ENCODE data around the gene OTP. TPM values are rescaled to one million over a fixed set of nuclear protein-coding genes. Genes with fewer than 3 reads are reported as not detected.

OTP gene
- total RNA-seq, result not detected

DNA sequence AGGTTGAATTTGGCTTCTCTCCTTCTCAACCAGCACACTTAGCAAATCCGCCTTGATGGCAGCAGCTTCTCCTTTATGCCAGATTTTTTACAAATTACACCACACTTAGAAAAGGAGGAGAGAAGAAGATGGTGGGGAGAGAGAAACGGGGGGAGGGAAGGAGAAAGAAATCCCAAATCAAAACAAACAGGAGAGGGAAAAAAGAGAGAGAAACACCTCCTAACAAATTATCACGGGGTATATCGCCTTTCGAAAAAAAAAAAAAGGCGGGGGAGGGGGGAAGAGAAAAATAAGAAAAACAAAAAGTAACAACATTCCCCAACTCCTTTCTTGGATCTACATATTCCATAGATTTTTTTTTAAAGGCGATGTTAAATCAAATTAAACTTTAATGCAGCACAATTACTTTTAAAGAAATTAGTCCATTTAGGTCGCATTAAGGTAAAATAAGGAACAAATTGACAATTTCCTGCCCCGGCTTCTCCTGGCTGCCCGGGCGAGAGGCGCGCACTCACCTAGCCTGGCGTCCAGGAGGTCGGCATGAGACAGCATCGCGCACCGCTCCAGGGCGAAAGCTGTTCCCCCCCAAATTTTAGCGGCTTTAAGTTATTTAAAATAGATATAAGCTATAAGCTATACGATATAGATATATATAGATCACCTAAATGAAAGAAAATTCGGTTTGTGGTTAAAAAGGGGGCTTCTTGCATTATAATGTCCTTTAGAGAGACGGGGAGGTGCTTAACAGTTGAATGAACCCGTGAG, at the start of gene OTP:
TSS of gene OTP (minus strand) at position 716 of the 765 bp plus-strand sequence. CDS start at position 552, 164 bp downstream.
- ChIA-PET CTCF (interaction anchor here (2.0 kb wide), 1 partner anchor 8 kb away, joined by 5 read pairs; no protein-coding TSS in a partner anchor), POLR2A (no interaction called here)
- H3K27me3 Mint-ChIP-seq, result peaks cover 73% of the 10 kb centered on the region
- peak within 1 kb of the TSS; percentile 59 for H3K4me3 Mint-ChIP-seq
- H3K4me1 Mint-ChIP-seq, result peaks cover 15% of the 10 kb centered on the region
- no peak for DNase-seq
- H3K9me3 Mint-ChIP-seq, result peaks cover 7% of the 10 kb centered on the region
- peak within 1 kb of the TSS; percentile 80 for H3K27ac Mint-ChIP-seq
- H3K36me3 Mint-ChIP-seq (ENCODE audit: low read depth), result peaks cover 11% of the 10 kb centered on the region

DNA sequence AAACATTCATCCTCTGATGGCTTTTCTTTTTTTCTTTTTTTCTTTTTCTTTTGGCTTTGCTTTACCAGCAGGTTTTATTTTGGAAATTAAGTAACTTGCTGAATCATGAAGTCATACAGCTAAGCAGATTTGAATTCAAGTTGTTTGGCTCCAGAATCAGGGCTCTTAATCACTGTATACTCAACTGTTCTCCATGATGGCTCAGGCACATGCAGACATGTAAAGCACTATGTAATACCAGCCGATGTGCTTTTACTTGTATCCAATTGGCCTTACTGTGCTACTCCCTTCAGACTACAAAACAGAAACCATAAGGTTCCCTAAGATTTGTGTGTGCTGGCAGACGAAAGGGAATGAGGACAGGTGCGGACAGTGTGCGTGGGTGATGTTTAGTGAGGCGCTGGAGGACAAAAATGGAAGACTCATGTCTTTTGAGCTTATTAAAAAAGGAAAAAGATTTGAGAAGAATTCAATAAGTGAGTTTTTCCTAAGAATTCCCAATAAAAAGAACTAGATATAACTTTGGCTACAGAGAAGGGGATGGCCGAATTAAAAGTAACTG, 44.7 kb upstream of the OTP start:
- Mint-ChIP-seq H3K36me3 (ENCODE audit: low read depth) (peaks cover 6% of the 10 kb centered on the region), H3K9me3 (no peaks in the 10 kb centered on the region), H3K4me1 (no peaks in the 10 kb centered on the region), H3K27ac (no peak overlapping the region), H3K27me3 (peaks cover 4% of the 10 kb centered on the region), H3K4me3 (no peak overlapping the region)
- ChIA-PET POLR2A (no interaction called here), CTCF (no interaction called here)
- no peak for DNase-seq

DNA sequence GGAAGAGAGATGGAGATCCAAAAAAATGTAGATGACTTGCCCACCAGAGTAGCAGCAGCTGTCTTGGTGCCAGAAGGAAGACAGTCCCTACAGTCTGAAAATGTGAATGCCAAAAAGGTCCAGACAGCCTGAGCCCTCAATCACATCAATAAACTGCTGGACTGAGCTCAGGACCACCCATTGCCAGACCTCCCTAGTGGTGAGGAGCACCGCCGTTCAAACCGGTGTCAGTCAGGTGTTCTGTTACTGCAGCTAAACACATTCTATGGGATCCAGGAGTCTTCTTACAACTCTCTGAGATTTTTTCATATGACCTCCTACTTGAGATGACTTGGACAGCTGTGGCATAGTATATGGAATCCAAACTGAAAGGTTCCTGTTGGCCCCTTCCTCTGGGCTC, 32.0 kb upstream of the OTP start:
- H3K4me3 Mint-ChIP-seq, result no peak overlapping the region
- H3K4me1 Mint-ChIP-seq, result no peaks in the 10 kb centered on the region
- ChIA-PET POLR2A (no interaction called here), CTCF (no interaction called here)
- no peaks in the 10 kb centered on the region for H3K9me3 Mint-ChIP-seq
- peaks cover 12% of the 10 kb centered on the region for H3K27me3 Mint-ChIP-seq
- no peak overlapping the region for H3K27ac Mint-ChIP-seq
- no peaks in the 10 kb centered on the region for H3K36me3 Mint-ChIP-seq (ENCODE audit: low read depth)
- DNase-seq, result no peak

DNA sequence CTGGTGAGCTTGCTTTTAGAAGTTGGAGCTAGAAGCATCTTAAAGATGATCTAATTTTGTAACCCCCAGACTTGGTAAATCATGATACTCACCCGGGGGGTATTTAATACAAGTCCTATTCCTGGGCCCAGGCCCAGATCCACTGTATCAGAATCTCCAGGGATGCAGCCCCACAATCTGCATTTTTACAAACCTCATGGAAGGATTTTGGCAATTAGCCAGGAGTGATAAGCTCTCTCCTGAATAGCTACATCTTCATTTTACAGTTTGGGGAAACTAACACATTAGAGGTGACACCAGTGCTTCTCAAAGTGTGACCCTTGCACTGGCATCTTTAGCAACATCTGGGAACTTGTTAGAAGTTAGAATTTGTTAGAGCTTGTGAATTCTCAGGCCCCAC, 31.2 kb upstream of the OTP start:
- Mint-ChIP-seq H3K4me1 (no peaks in the 10 kb centered on the region), H3K9me3 (no peaks in the 10 kb centered on the region), H3K27ac (no peak overlapping the region), H3K36me3 (ENCODE audit: low read depth) (no peaks in the 10 kb centered on the region), H3K4me3 (no peak overlapping the region), H3K27me3 (peaks cover 12% of the 10 kb centered on the region)
- no peak for DNase-seq
- ChIA-PET POLR2A (no interaction called here), CTCF (no interaction called here)

DNA sequence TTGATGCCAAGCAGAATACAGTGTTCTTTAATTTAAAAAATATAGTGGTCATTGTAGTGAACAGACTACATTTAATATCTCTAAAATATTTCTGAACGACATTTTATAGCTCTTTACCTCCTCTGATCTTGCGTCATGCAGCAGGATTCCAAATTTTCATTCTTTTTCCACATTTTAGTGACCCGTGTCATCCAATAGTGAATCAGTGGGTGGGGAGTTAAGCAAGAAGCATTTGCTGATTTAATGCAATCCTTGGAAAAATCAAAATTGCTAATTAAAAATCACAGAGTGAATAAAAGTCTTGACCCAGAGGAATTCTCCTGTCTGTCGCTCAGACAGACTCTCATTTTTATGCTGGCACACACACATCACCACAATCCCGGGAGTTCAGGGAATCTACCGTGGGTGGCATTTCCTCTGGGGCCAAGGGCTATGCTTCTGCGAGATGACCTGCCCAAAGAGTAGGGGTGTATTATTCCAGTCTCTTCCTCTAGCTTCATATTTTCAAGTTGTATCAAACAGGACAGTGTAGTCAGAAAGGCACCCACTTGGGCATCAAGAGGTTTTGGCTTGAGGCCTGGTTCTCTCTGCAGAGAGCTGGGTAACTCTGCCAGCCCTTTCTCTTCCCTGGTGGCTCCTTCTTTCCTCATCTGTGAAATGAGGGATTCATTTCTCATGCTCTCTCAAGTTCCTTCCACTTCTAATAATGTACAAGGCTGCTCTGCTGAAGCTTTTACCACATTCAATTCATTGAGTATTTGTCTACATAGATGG, 24.8 kb upstream of the OTP start:
- H3K4me1 Mint-ChIP-seq, result no peaks in the 10 kb centered on the region
- H3K9me3 Mint-ChIP-seq, result no peaks in the 10 kb centered on the region
- H3K27me3 Mint-ChIP-seq, result peaks cover 6% of the 10 kb centered on the region
- no peaks in the 10 kb centered on the region for H3K36me3 Mint-ChIP-seq (ENCODE audit: low read depth)
- no peak for DNase-seq
- no peak overlapping the region for H3K4me3 Mint-ChIP-seq
- no peak overlapping the region for H3K27ac Mint-ChIP-seq
- ChIA-PET POLR2A (no interaction called here), CTCF (interaction anchor here (0.7 to 0.8 kb wide), 2 partner anchors 13 to 24 kb away, joined by 3 to 4 read pairs; no protein-coding TSS in a partner anchor)

DNA sequence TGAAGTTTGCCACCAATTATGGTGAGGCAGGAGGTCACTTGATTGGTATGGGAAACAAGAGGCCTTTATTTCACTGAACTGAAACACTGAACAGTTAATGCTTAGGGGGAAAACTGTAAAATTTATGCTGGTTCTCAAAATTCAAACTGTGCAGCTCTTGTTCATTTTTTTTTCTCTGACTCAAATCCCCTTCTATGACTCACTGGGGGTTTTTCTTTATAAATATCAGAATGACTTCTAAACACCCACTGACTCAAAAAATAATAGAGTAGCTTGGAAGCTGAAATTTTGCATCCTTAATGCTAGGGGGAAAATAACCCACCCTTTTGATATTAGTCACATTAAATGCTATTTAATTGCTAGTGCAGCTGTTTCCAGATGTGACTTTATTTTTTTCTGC, 24.1 kb upstream of the OTP start:
- Mint-ChIP-seq H3K4me3 (no peak overlapping the region), H3K36me3 (ENCODE audit: low read depth) (no peaks in the 10 kb centered on the region), H3K4me1 (no peaks in the 10 kb centered on the region), H3K27me3 (peaks cover 9% of the 10 kb centered on the region), H3K27ac (no peak overlapping the region), H3K9me3 (no peaks in the 10 kb centered on the region)
- POLR2A ChIA-PET, result no interaction called here
- DNase-seq, result no peak
- CTCF ChIA-PET, result interaction anchor here (0.8 to 1.1 kb wide), 2 partner anchors 12 kb away, joined by 3 to 4 read pairs; no protein-coding TSS in a partner anchor

DNA sequence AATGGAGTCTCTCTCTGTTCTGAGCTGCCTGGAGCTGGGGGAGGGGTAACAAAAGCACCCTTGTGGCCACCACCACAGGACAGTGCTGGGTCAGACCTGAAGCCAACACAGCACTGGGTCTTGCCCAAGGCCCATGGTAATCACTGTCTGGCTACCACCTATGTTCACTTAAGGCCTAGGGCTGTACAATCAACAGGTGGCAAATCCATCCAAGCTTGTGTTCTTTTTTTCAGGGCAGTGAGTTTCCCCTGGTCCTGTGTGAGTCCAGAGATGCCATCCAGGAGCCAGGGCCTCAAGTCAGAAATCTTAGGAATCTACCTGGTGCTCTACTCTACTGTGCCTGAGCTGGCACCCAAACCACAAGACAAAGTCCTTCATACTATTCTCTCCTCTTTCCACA, 20.1 kb upstream of the OTP start:
- Mint-ChIP-seq H3K27me3 (peaks cover 41% of the 10 kb centered on the region), H3K27ac (no peak overlapping the region), H3K4me1 (no peaks in the 10 kb centered on the region), H3K4me3 (no peak overlapping the region), H3K36me3 (ENCODE audit: low read depth) (no peaks in the 10 kb centered on the region), H3K9me3 (no peaks in the 10 kb centered on the region)
- no peak for DNase-seq
- POLR2A ChIA-PET, result no interaction called here
- CTCF ChIA-PET, result interaction anchor here (1.5 kb wide), 1 partner anchor 11 kb away, joined by 4 read pairs; no protein-coding TSS in a partner anchor

DNA sequence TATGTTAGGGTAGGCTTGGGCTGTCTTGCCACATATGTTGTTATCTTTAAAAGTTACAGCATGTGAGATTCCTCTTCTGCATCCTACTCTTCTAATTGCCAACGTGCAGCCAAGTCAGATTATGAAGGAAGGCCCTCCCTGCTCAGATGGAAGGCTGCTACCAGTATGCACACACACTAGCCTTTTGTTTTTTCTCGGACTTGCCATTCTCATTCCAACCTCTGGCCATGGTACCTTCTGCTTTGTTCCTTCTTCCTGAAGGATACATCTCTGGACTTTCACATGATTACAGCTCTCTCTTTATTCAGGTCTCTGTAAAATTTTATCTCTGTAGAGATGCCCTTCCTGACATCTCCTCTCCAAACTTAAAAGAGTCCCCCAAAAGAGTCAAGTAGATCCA, 12.8 kb upstream of the OTP start:
- CTCF ChIA-PET, result interaction anchor here (0.7 kb wide), 1 partner anchor 19 kb away, joined by 3 read pairs; no protein-coding TSS in a partner anchor
- peaks cover 67% of the 10 kb centered on the region for H3K27me3 Mint-ChIP-seq
- no peaks in the 10 kb centered on the region for H3K4me1 Mint-ChIP-seq
- no peak overlapping the region for H3K4me3 Mint-ChIP-seq
- no peak overlapping the region for H3K27ac Mint-ChIP-seq
- no peak for DNase-seq
- H3K36me3 Mint-ChIP-seq (ENCODE audit: low read depth), result no peaks in the 10 kb centered on the region
- POLR2A ChIA-PET, result no interaction called here
- no peaks in the 10 kb centered on the region for H3K9me3 Mint-ChIP-seq

DNA sequence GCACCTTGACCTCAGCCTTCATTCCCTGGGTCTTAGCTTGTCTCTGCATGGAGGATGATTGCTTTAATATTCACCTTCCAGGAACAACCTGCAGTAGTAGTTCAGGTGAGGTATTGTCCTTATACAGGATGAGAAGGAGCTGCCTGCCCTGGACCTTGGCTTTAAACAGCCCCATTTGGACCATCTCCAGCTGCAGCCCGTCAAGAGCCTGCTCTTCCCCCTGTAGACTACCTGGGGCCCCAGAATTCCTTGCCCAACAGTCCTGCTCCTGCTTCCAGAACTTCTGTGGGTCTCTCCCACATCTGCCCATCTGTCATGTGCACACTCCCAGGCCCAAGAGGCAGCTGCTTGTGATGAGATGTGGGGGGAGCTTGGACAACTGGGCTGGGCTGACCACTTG, 12.2 kb upstream of the OTP start:
- peaks cover 68% of the 10 kb centered on the region for H3K27me3 Mint-ChIP-seq
- no peaks in the 10 kb centered on the region for H3K9me3 Mint-ChIP-seq
- no peaks in the 10 kb centered on the region for H3K36me3 Mint-ChIP-seq (ENCODE audit: low read depth)
- CTCF ChIA-PET, result interaction anchor here (0.7 to 1.0 kb wide), 2 partner anchors 12 to 19 kb away, joined by 3 to 4 read pairs; no protein-coding TSS in a partner anchor
- H3K4me1 Mint-ChIP-seq, result no peaks in the 10 kb centered on the region
- POLR2A ChIA-PET, result no interaction called here
- H3K27ac Mint-ChIP-seq, result no peak overlapping the region
- DNase-seq, result no peak
- no peak overlapping the region for H3K4me3 Mint-ChIP-seq

DNA sequence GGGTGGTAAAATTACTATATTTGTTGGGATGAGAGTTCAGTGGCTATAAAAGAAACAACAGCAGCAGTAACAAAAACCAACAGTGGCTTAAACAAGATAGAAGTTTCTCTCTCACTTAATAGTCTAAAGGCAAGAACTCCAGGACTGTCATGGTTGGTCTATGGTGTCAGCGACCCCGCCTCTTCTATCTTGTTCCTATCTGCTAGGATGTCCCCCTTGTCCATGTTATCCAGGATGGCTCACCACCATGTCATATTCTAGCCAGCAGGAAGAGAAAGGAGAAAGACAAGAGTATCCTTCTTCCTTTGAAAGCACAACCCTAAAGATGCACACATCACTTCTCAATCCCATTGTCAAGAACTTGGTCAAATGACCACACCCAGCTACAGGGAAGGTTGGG, 11.3 kb upstream of the OTP start:
- POLR2A ChIA-PET, result no interaction called here
- CTCF ChIA-PET, result interaction anchor here (1.0 kb wide), 1 partner anchor 13 kb away, joined by 4 read pairs; no protein-coding TSS in a partner anchor
- H3K27ac Mint-ChIP-seq, result no peak overlapping the region
- no peak for DNase-seq
- H3K4me3 Mint-ChIP-seq, result no peak overlapping the region
- H3K9me3 Mint-ChIP-seq, result no peaks in the 10 kb centered on the region
- peaks cover 4% of the 10 kb centered on the region for H3K4me1 Mint-ChIP-seq
- H3K27me3 Mint-ChIP-seq, result peaks cover 67% of the 10 kb centered on the region
- no peaks in the 10 kb centered on the region for H3K36me3 Mint-ChIP-seq (ENCODE audit: low read depth)

DNA sequence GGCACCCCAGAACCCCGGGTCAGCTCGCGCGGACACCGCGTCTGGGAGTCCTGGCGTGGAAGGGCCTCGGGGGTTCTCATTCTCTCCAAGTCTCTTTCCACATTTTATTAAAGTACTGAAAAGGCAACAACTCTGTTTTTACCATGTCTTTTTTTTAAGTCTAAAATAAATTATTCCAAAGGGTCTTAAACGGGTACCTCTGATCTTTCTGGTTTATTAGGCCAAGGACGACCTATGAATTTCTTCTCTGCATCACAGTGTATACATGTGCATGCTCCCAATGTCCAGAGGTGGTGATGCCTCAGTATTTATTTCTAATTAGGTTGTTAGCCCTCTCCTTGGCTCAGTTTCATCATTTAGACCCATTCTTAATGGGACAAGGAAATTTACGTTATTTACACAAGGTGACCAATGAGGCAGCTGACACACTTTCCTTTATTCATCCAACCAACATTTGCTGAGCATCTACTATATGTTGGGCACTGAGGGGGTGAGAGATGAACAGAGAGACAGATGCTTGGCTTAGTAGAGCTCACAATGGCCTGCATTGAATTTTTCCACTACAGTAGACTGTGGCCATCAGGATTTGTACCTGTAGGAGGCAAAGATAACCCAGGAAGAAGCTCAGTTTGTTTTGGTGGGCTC, 7.6 kb upstream of the OTP start:
- Mint-ChIP-seq H3K4me3 (no peak overlapping the region), H3K36me3 (ENCODE audit: low read depth) (peaks cover 2% of the 10 kb centered on the region), H3K4me1 (peaks cover 12% of the 10 kb centered on the region), H3K27me3 (peaks cover 81% of the 10 kb centered on the region), H3K27ac (peak overlapping the region; percentile 14), H3K9me3 (peaks cover under 1% of the 10 kb centered on the region)
- ChIA-PET POLR2A (no interaction called here), CTCF (interaction anchor here (0.8 to 1.4 kb wide), 3 partner anchors 9 to 361 kb away, joined by 3 to 5 read pairs (median 4); no protein-coding TSS in a partner anchor)
- no peak for DNase-seq

DNA sequence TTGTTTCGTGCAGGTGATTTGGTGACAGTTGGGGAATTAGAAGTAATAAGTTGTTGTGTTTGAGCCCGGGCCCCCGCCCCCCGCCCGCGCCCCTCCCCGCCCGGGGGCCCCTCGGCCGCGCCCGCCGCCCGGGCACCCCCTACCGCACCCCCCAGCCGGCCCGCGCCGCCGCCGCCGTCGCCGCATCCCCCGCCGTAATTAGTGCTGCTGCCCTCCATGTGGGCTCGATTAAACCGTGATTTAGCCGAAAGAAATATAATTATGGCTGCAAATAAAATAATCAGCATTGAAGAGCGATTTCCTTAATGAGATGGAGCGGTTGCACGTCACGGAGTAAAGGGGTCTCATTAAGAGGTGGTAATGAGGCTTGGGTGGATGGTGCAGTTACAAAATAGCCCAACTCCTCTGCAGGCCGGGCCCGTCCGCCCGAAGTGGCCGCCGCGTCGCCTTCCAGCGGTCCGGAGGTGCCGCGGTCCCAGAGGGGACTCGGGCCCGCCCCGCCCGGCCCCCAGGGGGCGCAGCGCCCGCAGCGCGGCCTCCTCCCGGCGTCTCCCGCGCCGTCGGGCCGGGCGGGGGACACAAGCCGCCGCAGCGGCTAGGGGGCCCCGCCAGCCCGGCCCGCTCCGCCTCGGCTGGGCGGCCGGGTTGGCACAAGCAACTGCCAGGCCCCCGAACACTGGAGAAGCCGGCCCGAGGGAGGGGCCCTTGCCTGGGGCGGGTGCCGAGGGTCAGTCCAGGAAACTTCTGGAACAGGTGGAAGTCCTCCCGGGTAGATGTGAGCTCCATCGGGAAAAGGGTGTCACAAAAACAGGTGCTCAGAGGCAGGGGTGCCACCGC, 6.9 kb upstream of the OTP start:
- CTCF ChIA-PET, result interaction anchor here (0.8 to 1.4 kb wide), 3 partner anchors 8 to 362 kb away, joined by 3 to 5 read pairs (median 4); no protein-coding TSS in a partner anchor
- Mint-ChIP-seq H3K27me3 (peaks cover 88% of the 10 kb centered on the region), H3K27ac (peak overlapping the region; percentile 14), H3K4me1 (peaks cover 16% of the 10 kb centered on the region), H3K36me3 (ENCODE audit: low read depth) (peaks cover 3% of the 10 kb centered on the region), H3K4me3 (no peak overlapping the region), H3K9me3 (peaks cover 3% of the 10 kb centered on the region)
- POLR2A ChIA-PET, result no interaction called here
- no peak for DNase-seq
